ENCODE measurements around the gene NUCB2. TPM values are rescaled to one million over a fixed set of nuclear protein-coding genes. Genes with fewer than 3 reads are reported as not detected.

The NUCB2 gene
- total RNA-seq, 6 donors from 2014 or later: 24.0 to 167 (median 42.5) TPM

- H3K27ac ChIP-seq: no peak overlapping the region
- H3K4me1 ChIP-seq: no peaks in the 10 kb centered on the region
- DNase-seq: no peak
- no peak overlapping the region for H3K4me3 ChIP-seq
- no peaks in the 10 kb centered on the region for H3K36me3 ChIP-seq
- no peaks in the 10 kb centered on the region for H3K27me3 ChIP-seq
- H3K9me3 ChIP-seq: no peaks in the 10 kb centered on the region
- TF ChIP-seq POLR2AphosphoS5 (IDR thresholded peaks at IDR 0.05) (no peak), EP300 (IDR thresholded peaks at IDR 0.05) (no peak), CTCF (IDR thresholded peaks at IDR 0.05) (no peak), POLR2A (IDR thresholded peaks at IDR 0.05) (no peak)
- WGBS, 2 donors: 73 to 88% methylated on average over 3 of the region's 3 CpGs
- no peak for ATAC-seq (ENCODE audit: low FRiP score in 2 of 2)
Measured at GRCh38 chr11:17268902-17269301, 7.6 kb upstream of the NUCB2 start.

GRCh38 chr11:17272801-17273200, 3.7 kb upstream of the NUCB2 start:
- no peak overlapping the region for H3K4me3 ChIP-seq
- TF ChIP-seq EP300 (IDR thresholded peaks at IDR 0.05) (no peak), CTCF (IDR thresholded peaks at IDR 0.05) (no peak), POLR2A (IDR thresholded peaks at IDR 0.05) (no peak), POLR2AphosphoS5 (IDR thresholded peaks at IDR 0.05) (no peak)
- no peaks in the 10 kb centered on the region for H3K36me3 ChIP-seq
- H3K27me3 ChIP-seq: no peaks in the 10 kb centered on the region
- H3K4me1 ChIP-seq: peaks cover 6 to 15% (median 13%) of the 10 kb centered on the region in 4 donors
- no peaks in the 10 kb centered on the region for H3K9me3 ChIP-seq
- no peak for ATAC-seq (ENCODE audit: low FRiP score in 2 of 2)
- no peak overlapping the region for H3K27ac ChIP-seq
- no peak for DNase-seq
- 70 to 100% methylated on average over 1 of the region's 1 CpG for WGBS, 2 donors

- DNase-seq: no peak
- 69 to 71% methylated on average over 6 of the region's 6 CpGs for WGBS, 2 donors
- Histone ChIP-seq H3K27me3 (no peaks in the 10 kb centered on the region), H3K4me1 (peaks cover 6 to 15% (median 13%) of the 10 kb centered on the region in 4 donors), H3K9me3 (no peaks in the 10 kb centered on the region), H3K36me3 (no peaks in the 10 kb centered on the region), H3K4me3 (no peak overlapping the region), H3K27ac (no peak overlapping the region)
- no peak for TF ChIP-seq POLR2A (IDR thresholded peaks at IDR 0.05)
- no peak for TF ChIP-seq CTCF (IDR thresholded peaks at IDR 0.05)
- no peak for TF ChIP-seq EP300 (IDR thresholded peaks at IDR 0.05)
- no peak for TF ChIP-seq POLR2AphosphoS5 (IDR thresholded peaks at IDR 0.05)
- ATAC-seq (ENCODE audit: low FRiP score in 2 of 2): no peak
Measured at GRCh38 chr11:17273211-17273610, 3.3 kb upstream of the NUCB2 start.

GRCh38 chr11:17273668-17274282, 2.8 kb upstream of the NUCB2 start:
- H3K4me3 ChIP-seq: no peak overlapping the region
- no peak for DNase-seq
- peaks cover 6 to 15% (median 13%) of the 10 kb centered on the region in 4 donors for H3K4me1 ChIP-seq
- TF ChIP-seq POLR2A (IDR thresholded peaks at IDR 0.05) (no peak), POLR2AphosphoS5 (IDR thresholded peaks at IDR 0.05) (no peak), EP300 (IDR thresholded peaks at IDR 0.05) (no peak), CTCF (IDR thresholded peaks at IDR 0.05) (no peak)
- no peaks in the 10 kb centered on the region for H3K27me3 ChIP-seq
- no peak for ATAC-seq (ENCODE audit: low FRiP score in 2 of 2)
- WGBS, 2 donors: 77 to 95% methylated on average over 5 of the region's 5 CpGs
- H3K36me3 ChIP-seq: no peaks in the 10 kb centered on the region
- no peaks in the 10 kb centered on the region for H3K9me3 ChIP-seq
- H3K27ac ChIP-seq: no peak overlapping the region
